Ovary (tissue), 10 donors: ENCODE measurements around the gene GMEB2. TPM values are rescaled to one million over a fixed set of nuclear protein-coding genes. Genes with fewer than 3 reads are reported as not detected.

Experiments
- DNase-seq, 5 donors: peaks; one replicate each; pipeline ENCODE4 v3.0.0-alpha.2; 2019 to 2020
- H3K27ac ChIP-seq, 2 donors: fragments of 200-600 bp; one replicate each; pipeline versions ENCODE4 v1.5.1 to v1.8.0; 2019 to 2022
- H3K27me3 ChIP-seq: fragments of 200-600 bp; one replicate; pipeline ENCODE4 v1.8.0; 2022
- H3K36me3 ChIP-seq: fragments of 200-600 bp; sonication (generic); one replicate; pipeline ENCODE4 v1.5.1; 2019
- H3K4me1 ChIP-seq: one replicate; pipeline ENCODE4 v1.8.1; 2013; ENCODE audit warnings: mild to moderate bottlenecking, moderate library complexity; ENCODE audit not compliant: insufficient read depth
- H3K4me3 ChIP-seq: fragments of 200-600 bp; sonication (generic); one replicate; pipeline ENCODE4 v1.5.1; 2017
- H3K9me3 ChIP-seq, 2 donors: fragments of 200-600 bp in 1 of 2; sonication (generic) in 1 of 2; one replicate each; pipeline versions ENCODE4 v1.5.1 to v1.8.1; 2013 to 2019; ENCODE audit warnings: mild to moderate bottlenecking in 1 of 2, moderate library complexity in 1 of 2
- EP300 ChIP-seq: sonication (generic); formaldehyde crosslinking; IDR thresholded peaks from one replicate; pipeline ENCODE4 v1.6.1; 2017; ENCODE audit warnings: antibody characterized with exemption
- POLR2A ChIP-seq: fragments of 450-650 bp; IDR thresholded peaks from one replicate; pipeline ENCODE4 v1.6.1; 2017; ENCODE audit warnings: antibody characterized with exemption, mild to moderate bottlenecking, moderate library complexity
- WGBS, 3 donors: extraction: QIAGEN DNeasy Blood & Tissue Kit in 1 of 3; methylation state at CpG; one replicate each; pipeline versions ENCODE4 v1.1.5 to v1.1.7; 2013 to 2017; 5-methylcytosine and 5-hydroxymethylcytosine counted together
- intact Hi-C, 4 donors: fragments of 100-400 bp; cut with DNase I; formaldehyde crosslinking; loops; one replicate each; pipeline versions ENCODE4 v1.11.0 to v1.15.1; 2022 to 2023
- long read RNA-seq, 3 donors: library from polyadenylated mRNA in 2 of 3; unstranded in 2 of 3; transcript quantifications; one replicate each; pipeline ENCODE4 v2.0.0 and lab custom pipeline, GENCODE V29; 2021 to 2026
- polyA plus RNA-seq, 2 donors: library from polyadenylated mRNA; stranded (reverse); fragments of 200-250 nt in 1 of 2; fragments of 350-450 nt in 1 of 2; fragmentation: Illumina TruSeq in 1 of 2; extraction: RNeasy Lipid Tissue Mini Kit (QIAGEN cat#74804) in 1 of 2; gene quantifications; one replicate each; pipeline ENCODE4 v1.2.3, GENCODE V29; 2013 to 2014
- total RNA-seq, 7 donors: library from RNA; depleted of rRNA in 2 of 7; stranded (reverse); fragments of >200 nt in 2 of 7; fragmentation: NEBNext Ultra II Directional in 3 of 7; extraction: Animal tissue kit (Norgen Biotek cat#: 25700) in 3 of 7; gene quantifications; one replicate each; pipeline versions ENCODE4 v1.1.0 to v1.2.4, GENCODE V29; 2016 to 2023
- TF ChIP-seq, protein P1 (sequence below), 3 donors: fragments of 450-650 bp in 2 of 3; fragments of 200-600 bp in 1 of 3; IDR thresholded peaks; one replicate each; pipeline versions ENCODE4 v1.5.1 to v1.8.0; 2016 to 2022; ENCODE audit warnings: antibody characterized with exemption in 3 of 3, mild to moderate bottlenecking in 1 of 3
- donor health status: DM: no; HTN: no; CAD: no; lungs with moderate emphysema.
- donor health status: DM: no; HTN: no; CAD: no.
- donor health status: Bipolar disorder and iron deficiency.
- donor health status: DM: yes; HTN: yes; CAD: no.
- donor health status: DM: no; HTN: no; CAD: no.
- donor health status: DM: yes; HTN: yes; CAD: no.

The GMEB2 gene, protein sequence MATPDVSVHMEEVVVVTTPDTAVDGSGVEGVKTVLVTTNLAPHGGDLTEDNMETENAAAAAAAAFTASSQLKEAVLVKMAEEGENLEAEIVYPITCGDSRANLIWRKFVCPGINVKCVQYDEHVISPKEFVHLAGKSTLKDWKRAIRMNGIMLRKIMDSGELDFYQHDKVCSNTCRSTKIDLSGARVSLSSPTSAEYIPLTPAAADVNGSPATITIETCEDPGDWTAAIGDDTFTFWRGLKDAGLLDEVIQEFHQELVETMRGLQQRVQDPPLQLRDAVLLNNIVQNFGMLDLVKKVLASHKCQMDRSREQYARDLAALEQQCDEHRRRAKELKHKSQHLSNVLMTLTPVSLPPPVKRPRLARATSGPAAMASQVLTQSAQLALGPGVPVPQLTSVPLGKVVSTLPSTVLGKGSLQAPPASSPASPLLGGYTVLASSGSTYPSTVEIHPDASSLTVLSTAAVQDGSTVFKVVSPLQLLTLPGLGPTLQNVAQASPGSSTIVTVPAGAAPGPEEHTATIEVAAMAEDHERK
- 10 to 100 TPM in 3 of 7 donors, 1 to 10 TPM in 4; 9.1 to 14.7 (median 9.7) TPM for total RNA-seq
- polyA plus RNA-seq: 1 to 10 TPM; 4.1 to 8.6 TPM
- long read RNA-seq, donor 1, full-length matches to known transcripts: 1 of 27 reads
- long read RNA-seq, donor 1, partial matches to known transcripts: 9 of 27 reads
- long read RNA-seq, donor 1, other reads (novel, unspliced or antisense): 17 of 27 reads
- long read RNA-seq, donor 2, full-length matches to known transcripts: 6 of 11 reads
- long read RNA-seq, donor 2, partial matches to known transcripts: 5 of 11 reads
- long read RNA-seq, donor 2, other reads (novel, unspliced or antisense): 0 of 11 reads
- long read RNA-seq, donor 3, full-length matches to known transcripts: 18 of 31 reads
- long read RNA-seq, donor 3, partial matches to known transcripts: 3 of 31 reads
- long read RNA-seq, donor 3, other reads (novel, unspliced or antisense): 10 of 31 reads

DNA sequence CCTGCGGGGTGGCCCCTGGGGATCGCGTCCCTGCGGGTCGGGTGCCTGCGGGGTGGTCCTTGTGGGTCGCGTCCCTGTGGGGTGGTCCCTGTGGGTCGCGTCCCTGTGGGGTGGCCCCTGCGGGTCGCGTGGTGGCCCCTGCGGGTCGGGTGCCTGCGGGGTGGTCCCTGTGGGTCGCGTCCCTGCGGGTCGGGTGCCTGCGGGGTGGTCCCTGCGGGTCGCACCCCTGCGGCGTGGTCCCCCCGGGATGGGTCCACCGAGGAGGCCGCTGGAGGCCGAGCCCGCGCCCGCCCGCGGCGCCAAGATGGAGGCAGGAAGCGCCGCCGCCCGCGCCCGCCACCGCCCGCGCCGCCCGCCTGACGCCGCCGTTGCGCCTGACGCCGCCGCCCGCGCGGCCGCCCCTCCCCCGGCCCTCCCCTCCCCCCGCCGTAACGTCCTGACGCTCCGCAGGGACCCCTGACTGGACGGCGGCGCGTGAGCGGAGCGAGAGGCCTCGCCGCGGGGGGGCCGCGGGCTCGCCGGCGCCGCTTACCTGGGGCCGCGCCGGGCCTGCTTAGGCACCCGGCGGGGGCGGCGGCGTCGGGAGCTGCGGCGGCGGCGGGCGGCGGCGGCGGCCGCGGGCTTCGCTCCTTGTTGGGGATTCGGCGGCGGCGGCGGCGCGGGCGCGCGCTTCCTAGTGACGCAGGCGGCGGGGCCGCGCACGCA is at the start of gene GMEB2:
Gene GMEB2 (minus strand): TSS at position 678 of the 705 bp plus-strand sequence. CDS start 7,704 bp downstream, outside the sequence.
- Histone ChIP-seq H3K4me1 (peaks cover 3% of the 10 kb centered on the region), H3K27ac (peak within 1 kb of the TSS; percentile 89 to 93), H3K4me3 (peak within 1 kb of the TSS; percentile 82), H3K9me3 (no peaks in the 10 kb centered on the region), H3K27me3 (no peaks in the 10 kb centered on the region), H3K36me3 (no peaks in the 10 kb centered on the region)
- DNase-seq: peak; percentile 75 to 86 (median 83)
- TF ChIP-seq EP300 (no peak), POLR2A (peak; percentile 46)
- TF ChIP-seq, protein P1, sequence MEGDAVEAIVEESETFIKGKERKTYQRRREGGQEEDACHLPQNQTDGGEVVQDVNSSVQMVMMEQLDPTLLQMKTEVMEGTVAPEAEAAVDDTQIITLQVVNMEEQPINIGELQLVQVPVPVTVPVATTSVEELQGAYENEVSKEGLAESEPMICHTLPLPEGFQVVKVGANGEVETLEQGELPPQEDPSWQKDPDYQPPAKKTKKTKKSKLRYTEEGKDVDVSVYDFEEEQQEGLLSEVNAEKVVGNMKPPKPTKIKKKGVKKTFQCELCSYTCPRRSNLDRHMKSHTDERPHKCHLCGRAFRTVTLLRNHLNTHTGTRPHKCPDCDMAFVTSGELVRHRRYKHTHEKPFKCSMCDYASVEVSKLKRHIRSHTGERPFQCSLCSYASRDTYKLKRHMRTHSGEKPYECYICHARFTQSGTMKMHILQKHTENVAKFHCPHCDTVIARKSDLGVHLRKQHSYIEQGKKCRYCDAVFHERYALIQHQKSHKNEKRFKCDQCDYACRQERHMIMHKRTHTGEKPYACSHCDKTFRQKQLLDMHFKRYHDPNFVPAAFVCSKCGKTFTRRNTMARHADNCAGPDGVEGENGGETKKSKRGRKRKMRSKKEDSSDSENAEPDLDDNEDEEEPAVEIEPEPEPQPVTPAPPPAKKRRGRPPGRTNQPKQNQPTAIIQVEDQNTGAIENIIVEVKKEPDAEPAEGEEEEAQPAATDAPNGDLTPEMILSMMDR (IDR thresholded peaks at IDR 0.05): no peak
- WGBS, 3 donors: 0 to 1% (median 1%) methylated on average over 13 to 104 of the region's 114 CpGs
- intact Hi-C loops: no loop called here

DNA sequence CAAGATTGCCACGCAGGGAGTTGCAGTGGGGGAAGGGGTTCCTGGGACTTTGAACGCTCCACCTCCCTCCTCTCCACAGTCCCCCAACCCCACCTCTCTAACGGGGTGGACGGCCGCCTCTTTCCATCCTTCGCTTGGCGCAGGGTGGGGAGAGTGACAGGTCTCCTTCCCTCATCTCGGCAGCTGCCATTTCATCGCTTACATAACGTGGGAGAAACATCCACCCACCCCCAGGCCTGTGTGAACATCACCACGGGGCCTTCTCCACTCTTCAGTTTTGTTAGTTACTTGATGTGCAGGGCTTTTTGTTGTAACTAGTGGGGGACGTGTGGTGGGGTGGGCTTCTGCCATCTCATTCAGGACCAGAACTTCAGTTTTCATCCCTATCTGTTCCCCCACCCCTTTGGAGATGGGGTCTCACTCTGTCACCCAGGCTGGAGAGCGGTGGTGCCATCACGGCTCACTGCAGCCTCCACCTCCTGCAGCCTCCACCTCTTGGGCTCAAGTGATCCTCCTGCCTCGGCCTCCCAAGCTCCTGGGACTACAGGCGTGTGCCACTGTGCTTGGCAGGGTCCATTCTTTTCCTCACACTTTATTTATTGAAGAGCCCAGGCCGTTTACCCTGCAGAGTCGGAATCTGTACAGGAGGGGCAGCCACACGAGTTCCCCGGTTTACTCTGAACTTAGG is 48.9 kb upstream of the GMEB2 start:
- no peak for DNase-seq
- H3K4me1 ChIP-seq: no peaks in the 10 kb centered on the region
- H3K36me3 ChIP-seq: no peaks in the 10 kb centered on the region
- no peaks in the 10 kb centered on the region for H3K9me3 ChIP-seq
- intact Hi-C loops: no loop called here
- H3K27ac ChIP-seq: no peak overlapping the region
- WGBS, 3 donors: 91 to 94% (median 94%) methylated on average over 20 of the region's 20 CpGs
- TF ChIP-seq, protein P1 (IDR thresholded peaks at IDR 0.05): no peak
- TF ChIP-seq POLR2A: no peak
- TF ChIP-seq EP300: no peak
- H3K27me3 ChIP-seq: no peaks in the 10 kb centered on the region
- H3K4me3 ChIP-seq: no peak overlapping the region

DNA sequence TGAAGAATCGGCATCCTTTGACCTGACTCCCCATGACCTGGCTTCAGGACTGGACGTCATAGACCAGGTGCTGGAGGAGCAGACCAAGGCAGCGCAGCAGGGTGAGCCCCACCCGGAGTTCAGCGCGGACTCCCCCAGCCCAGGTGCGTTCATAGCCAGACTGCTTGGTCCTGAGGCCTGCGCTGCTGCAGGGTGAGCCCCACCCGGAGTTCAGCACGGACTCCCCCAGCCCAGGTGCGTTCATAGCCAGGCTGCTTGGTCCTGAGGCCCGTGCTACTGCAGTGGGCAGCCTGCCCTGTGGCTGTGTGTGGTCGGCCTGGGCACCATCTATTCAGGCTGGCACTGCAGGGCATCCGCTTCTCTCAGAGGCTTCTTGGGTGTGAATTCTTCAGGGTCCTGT is 47.0 kb upstream of the GMEB2 start:
- H3K4me3 ChIP-seq: no peak overlapping the region
- intact Hi-C loops: no loop called here
- 91 to 95% (median 95%) methylated on average over 13 to 14 of the region's 14 CpGs for WGBS, 3 donors
- no peaks in the 10 kb centered on the region for H3K9me3 ChIP-seq
- TF ChIP-seq, protein P1 (IDR thresholded peaks at IDR 0.05): no peak
- TF ChIP-seq EP300 (no peak), POLR2A (no peak)
- DNase-seq: no peak
- H3K36me3 ChIP-seq: no peaks in the 10 kb centered on the region
- H3K27ac ChIP-seq: no peak overlapping the region
- H3K4me1 ChIP-seq: no peaks in the 10 kb centered on the region
- H3K27me3 ChIP-seq: no peaks in the 10 kb centered on the region
